Measurements from ENCODE around the gene EML2. TPM values are rescaled to one million over a fixed set of nuclear protein-coding genes. Genes with fewer than 3 reads are reported as not detected.

Gene EML2
- total and polyA plus RNA-seq, 2 of the 8 experiments (the other 6 are each of a cell fraction or from before 2014, with no cell fraction given), result 28.8 to 29.4 TPM

GRCh38 chr19:45576682-45577081 lies 62.5 kb downstream of the EML2 start:
- H3K9me3 ChIP-seq (ENCODE audit: insufficient read depth in 2 of 2, low read depth in 1 of 2, low read length in 1 of 2), result no peaks in the 10 kb centered on the region
- no peak for FAIRE-seq
- 0 out of 2 replicates have a peak overlapping the region, but pooled peaks have one; percentile 52 for H2BK12ac ChIP-seq (ENCODE audit: low read depth, low read length)
- H3K27me3 ChIP-seq (replicated peaks in 1 of 4; ENCODE audit: control insufficient read depth in 3 of 4, extremely low read depth in 1 of 4, insufficient read depth in 3 of 4, low read length in 3 of 4), result no peaks in the 10 kb centered on the region
- H3K14ac ChIP-seq (ENCODE audit: insufficient read length), result no peak overlapping the region
- no peak overlapping the region; a peak in 1 of 7 replicates for H3K9ac ChIP-seq (replicated peaks in 1 of 4; ENCODE audit: extremely low read depth in 1 of 4, low read depth in 3 of 4, low read length in 3 of 4)
- WGBS, 2 experiments (ENCODE audit: extremely low coverage in 1 of 2, insufficient coverage in 1 of 2, insufficient read length in 1 of 2, insufficient replicate concordance in 2 of 2, low coverage in 1 of 2, low lambda C conversion rate in 2 of 2, missing lambda C conversion rate in 1 of 2), result 84% methylated on average over 3 of the region's 3 CpGs; no CpG with 5 or more reads in 1 of the 2 experiments
- H3K36me3 ChIP-seq (ENCODE audit: control insufficient read depth in 2 of 4, insufficient read depth in 4 of 4, low read length in 3 of 4), result no peaks in the 10 kb centered on the region; a peak in 1 of 8 replicates
- H3K4me1 ChIP-seq (replicated peaks in 1 of 4; ENCODE audit: control insufficient read depth in 3 of 4, insufficient read depth in 4 of 4, low read length in 3 of 4), result peaks cover 7 to 15% (median 10%) of the 10 kb centered on the region in 4 experiments
- no peak overlapping the region for H3K4ac ChIP-seq (replicated peaks; ENCODE audit: insufficient read length, low read depth, low read length)
- H3K18ac ChIP-seq (ENCODE audit: extremely low read depth, low read length), result no peak overlapping the region
- 0 out of 4 replicates have a peak, but pooled peaks cover 0 to 2% of the 10 kb centered on the region in 2 experiments for H3K79me2 ChIP-seq (ENCODE audit: control insufficient read depth in 1 of 2, insufficient read depth in 2 of 2, low read length in 2 of 2)
- H4K91ac ChIP-seq (replicated peaks; ENCODE audit: insufficient read length, low read length), result no peak overlapping the region
- no peak overlapping the region for H2AFZ ChIP-seq (ENCODE audit: low read length)
- H4K8ac ChIP-seq (ENCODE audit: extremely low read depth, insufficient read depth, low read length), result no peak overlapping the region
- no peak overlapping the region for H2BK120ac ChIP-seq (replicated peaks; ENCODE audit: low read depth, low read length)
- CTCF ChIA-PET (ENCODE audit: partially characterized antibody), result interaction anchor here (0.6 to 2.2 kb wide), 7 partner anchors 15 to 66 kb away, joined by 3 to 8 read pairs (median 5); no protein-coding TSS in a partner anchor
- no peak overlapping the region for H2BK20ac ChIP-seq (ENCODE audit: low read length)
- peak overlapping the region in 1 of 2 experiments; percentile 62; a peak in 1 of 4 replicates for H3K4me2 ChIP-seq (ENCODE audit: insufficient read depth in 1 of 2, low read depth in 2 of 2, low read length in 2 of 2)
- DNase-seq (ENCODE audit: low read depth in 1 of 2, low spot score in 2 of 2), result no peak
- no peaks in the 10 kb centered on the region; the same call in 1 of the 2 replicates for H3K23me2 ChIP-seq (ENCODE audit: low read depth, low read length)
- H3K27ac ChIP-seq (ENCODE audit: low read depth, low read length), result no peak overlapping the region
- POLR2A ChIA-PET (ENCODE audit: partially characterized antibody), result interaction anchor here (1.2 kb wide), 1 partner anchor 23 kb away, joined by 3 read pairs; no protein-coding TSS in a partner anchor
- no peak overlapping the region for H3K56ac ChIP-seq (replicated peaks; ENCODE audit: insufficient read length, low read depth, low read length)
- no peak overlapping the region; a peak in 1 of 8 replicates for H3K4me3 ChIP-seq (ENCODE audit: extremely low read depth in 1 of 4, insufficient read depth in 2 of 4, low read depth in 3 of 4, low read length in 4 of 4)
- no peak overlapping the region for H4K5ac ChIP-seq (ENCODE audit: insufficient read length, low read depth, low read length)
- H2BK15ac ChIP-seq (ENCODE audit: low read length), result no peak overlapping the region
- H3K23ac ChIP-seq (ENCODE audit: insufficient read length), result no peak overlapping the region
- H3K79me1 ChIP-seq (ENCODE audit: low read depth, low read length), result no peaks in the 10 kb centered on the region; the same call in 1 of the 2 replicates
- no peak overlapping the region for H2AK5ac ChIP-seq (ENCODE audit: low read depth, low read length)
- H2BK5ac ChIP-seq (ENCODE audit: low read depth, low read length), result no peak overlapping the region; the same call in 1 of the 2 replicates
- no peaks in the 10 kb centered on the region for H4K20me1 ChIP-seq (replicated peaks in 1 of 2; ENCODE audit: control insufficient read depth in 1 of 2, insufficient read depth in 2 of 2, low read length in 2 of 2)
- TF ChIP-seq SP2 (IDR thresholded peaks at IDR 0.05; ENCODE audit: low read length) (no peak), RNF2 (IDR thresholded peaks at IDR 0.05; ENCODE audit: borderline replicate concordance, low read depth, low read length, missing control alignments, poor library complexity, severe bottlenecking) (no peak), ATF3 (IDR thresholded peaks at IDR 0.05; ENCODE audit: insufficient read depth, low read depth, low read length) (no peak), TBP (IDR thresholded peaks at IDR 0.05; ENCODE audit: low read depth, low read length) (no peak), FOSL1 (IDR thresholded peaks at IDR 0.05; ENCODE audit: insufficient read depth, low read depth, low read length) (no peak), EZH2 (IDR thresholded peaks at IDR 0.05; ENCODE audit: low read depth, low read length, severe bottlenecking) (no peak), SIRT6 (IDR thresholded peaks at IDR 0.05; ENCODE audit: low read length) (no peak), ASH2L (IDR thresholded peaks at IDR 0.05; ENCODE audit: low read length) (no peak), KDM1A (IDR thresholded peaks at IDR 0.05; ENCODE audit: borderline replicate concordance, low read length) (no peak), KDM4A (IDR thresholded peaks at IDR 0.05; ENCODE audit: low read depth, low read length, severe bottlenecking) (no peak), CHD1 (IDR thresholded peaks at IDR 0.05; ENCODE audit: low read depth, low read length) (no peak)

All from H1 (cell line).